Lung (tissue), 16 donors: Measurements from ENCODE around the gene DNAJC6. TPM values are rescaled to one million over a fixed set of nuclear protein-coding genes. Genes with fewer than 3 reads are reported as not detected.

Source experiments
- ATAC-seq: fragments of 200-7000 bp; cut with Tn5 transposase; one replicate; pipeline ENCODE4 v1.9.1; 2020; ENCODE audit warnings: moderate number of reproducible peaks; ENCODE audit not compliant: insufficient read depth, low FRiP score
- DNase-seq, 3 donors: peaks; one replicate each; pipeline ENCODE4 v3.0.0-alpha.2; 2013 to 2017
- H3K27ac ChIP-seq, 2 donors: one replicate each; pipeline ENCODE4 v1.5.1; 2013; ENCODE audit warnings: mild to moderate bottlenecking in 2 of 2, moderate library complexity in 2 of 2, control low read depth in 1 of 2, inconsistent platforms in 1 of 2, low read depth in 1 of 2, low read length in 1 of 2
- H3K27me3 ChIP-seq, 3 donors: one replicate each; pipeline ENCODE4 v1.5.1; 2013; ENCODE audit warnings: low read length in 2 of 3; ENCODE audit not compliant: control insufficient read depth in 3 of 3, insufficient read depth in 3 of 3
- H3K36me3 ChIP-seq, 4 donors: one replicate each; pipeline ENCODE4 v1.5.1; 2013; ENCODE audit warnings: low read length in 4 of 4, mild to moderate bottlenecking in 1 of 4, moderate library complexity in 1 of 4; ENCODE audit not compliant: control insufficient read depth in 4 of 4, insufficient read depth in 4 of 4
- H3K4me1 ChIP-seq, 5 donors: one replicate each; pipeline ENCODE4 v1.5.1; 2013; ENCODE audit warnings: low read length in 5 of 5, mild to moderate bottlenecking in 2 of 5, moderate library complexity in 1 of 5; ENCODE audit not compliant: control insufficient read depth in 5 of 5, insufficient read depth in 5 of 5
- H3K4me3 ChIP-seq: one replicate; pipeline ENCODE4 v1.5.1; 2013; ENCODE audit warnings: mild to moderate bottlenecking, control low read depth, moderate library complexity
- H3K9ac ChIP-seq, 2 donors: one replicate each; pipeline ENCODE4 v1.5.1; 2013; ENCODE audit warnings: low read length in 2 of 2, control low read depth in 1 of 2; ENCODE audit not compliant: insufficient read depth in 1 of 2
- H3K9me3 ChIP-seq, 4 donors: one replicate each; pipeline ENCODE4 v1.5.1; 2013; ENCODE audit warnings: low read length in 3 of 4, mild to moderate bottlenecking in 1 of 4, moderate library complexity in 1 of 4; ENCODE audit not compliant: control insufficient read depth in 4 of 4, insufficient read depth in 3 of 4
- CTCF ChIP-seq: IDR thresholded peaks from 2 replicates; pipeline ENCODE4 v1.5.1; 2012; ENCODE audit warnings: mild to moderate bottlenecking; ENCODE audit errors: control extremely low read depth, extremely low read depth
- WGBS, 2 donors: extraction: QIAGEN DNeasy Blood & Tissue Kit; methylation state at CpG; one replicate each; pipeline ENCODE4 v1.1.7; 2013; 5-methylcytosine and 5-hydroxymethylcytosine counted together
- long read RNA-seq, 5 donors: transcript quantifications; one replicate each; lab custom pipeline, GENCODE V29; 2026
- polyA plus RNA-seq, 2 donors: library from polyadenylated mRNA; stranded (reverse); fragments of 200-250 nt; gene quantifications; one replicate each; pipeline ENCODE4 v1.2.1, GENCODE V29; 2013
- total RNA-seq, 2 donors: library from RNA; depleted of rRNA in 1 of 2; stranded (reverse); fragments of >200 nt in 1 of 2; gene quantifications; one replicate each; pipeline ENCODE4 v1.2.1, GENCODE V29; 2014 to 2021
- donor health status: control.
- donor health status: control.
- donor health status: Bipolar disorder and iron deficiency.
- donor health status: healthy.
- donor health status: DM: yes; HTN: yes; CAD: no.

DNAJC6 gene
- total RNA-seq, result 1 to 10 TPM; 4.6 to 5.0 TPM
- polyA plus RNA-seq, result 1 to 10 TPM in 1 of 2 donors, under 1 TPM in 1; 0.96 to 1.4 TPM
- long read RNA-seq, donor 1, result 0 reads
- long read RNA-seq, donor 2, result 0 reads
- long read RNA-seq, donor 3, result 0 reads
- long read RNA-seq, donor 4, result 0 reads
- long read RNA-seq, donor 5, result 0 reads

- H3K9ac ChIP-seq, result no peak within 1 kb of the TSS
- TF ChIP-seq CTCF, result no peak
- H3K36me3 ChIP-seq, result no peaks in the 10 kb centered on the region
- H3K9me3 ChIP-seq, result no peaks in the 10 kb centered on the region
- DNase-seq (peak; percentile 85 to 90 (median 88)), ATAC-seq (peak; percentile 96)
- H3K4me1 ChIP-seq, result peaks cover 0 to 6% (median 4%) of the 10 kb centered on the region in 5 donors
- peaks cover 0 to 23% (median 20%) of the 10 kb centered on the region in 3 donors for H3K27me3 ChIP-seq
- H3K4me3 ChIP-seq, result no peak within 1 kb of the TSS
- H3K27ac ChIP-seq, result no peak within 1 kb of the TSS
- WGBS, 2 donors, result 1 to 2% methylated on average over 68 to 75 of the region's 75 CpGs
Measured at GRCh38 chr1:65309304-65310077, at the start of gene DNAJC6. Gene DNAJC6 (plus strand): TSS chr1:65309543. CDS start chr1:65309746, 203 bp downstream.

GRCh38 chr1:65259816-65260215 lies 49.5 kb upstream of the DNAJC6 start:
- peaks cover 0 to 8% (median 3%) of the 10 kb centered on the region in 5 donors for H3K4me1 ChIP-seq
- no peak overlapping the region for H3K4me3 ChIP-seq
- peaks cover 0 to 32% (median 22%) of the 10 kb centered on the region in 3 donors for H3K27me3 ChIP-seq
- no peak overlapping the region for H3K27ac ChIP-seq
- no peaks in the 10 kb centered on the region for H3K9me3 ChIP-seq
- no peak overlapping the region for H3K9ac ChIP-seq
- DNase-seq (no peak), ATAC-seq (no peak)
- H3K36me3 ChIP-seq, result no peaks in the 10 kb centered on the region
- WGBS, 2 donors, result 27 to 53% methylated on average over 3 of the region's 3 CpGs
- no peak for TF ChIP-seq CTCF

GRCh38 chr1:65260851-65261473 lies 48.4 kb upstream of the DNAJC6 start:
- ATAC-seq (peak; percentile 70), DNase-seq (no peak)
- TF ChIP-seq CTCF, result no peak
- Histone ChIP-seq H3K4me1 (peaks cover 0 to 10% (median 0%) of the 10 kb centered on the region in 5 donors), H3K27me3 (peaks cover 0 to 30% (median 20%) of the 10 kb centered on the region in 3 donors), H3K27ac (no peak overlapping the region), H3K4me3 (no peak overlapping the region), H3K9me3 (no peaks in the 10 kb centered on the region), H3K9ac (no peak overlapping the region), H3K36me3 (no peaks in the 10 kb centered on the region)
- 80 to 86% methylated on average over 4 of the region's 4 CpGs for WGBS, 2 donors
